Measurements from ENCODE around the gene SORCS3.

SORCS3 gene

DNA sequence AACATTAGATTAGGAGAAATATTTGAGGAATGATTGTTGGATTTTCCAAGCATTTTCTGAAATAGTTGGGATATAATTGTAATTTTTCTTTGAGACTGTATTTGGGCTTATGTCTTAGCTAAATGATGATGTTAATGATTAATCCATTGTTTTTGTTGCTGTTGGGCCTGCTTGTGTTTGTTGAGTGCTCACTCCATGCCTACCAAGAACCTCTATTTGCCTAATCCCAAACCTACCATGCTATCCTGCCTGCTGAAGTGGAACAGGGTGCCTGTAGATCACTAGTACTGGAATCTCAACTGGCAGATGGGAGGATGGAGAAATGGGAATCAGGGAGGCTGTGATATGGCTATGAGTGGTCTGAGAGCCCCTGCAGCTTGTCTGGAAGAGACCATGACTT, 565.5 kb downstream of the SORCS3 start:
- Histone ChIP-seq H3K4me1 (ENCODE audit: control insufficient read depth, insufficient read depth, low read length) (no peaks in the 10 kb centered on the region), H3K4me2 (ENCODE audit: low read length) (no peak overlapping the region), H3K9me3 (replicated peaks; ENCODE audit: low read length) (peaks cover under 1% of the 10 kb centered on the region), H3K4me3 (ENCODE audit: low read length) (no peak overlapping the region), H3K9ac (ENCODE audit: low read depth, low read length) (no peak overlapping the region), H3K36me3 (ENCODE audit: insufficient read depth, low read length) (no peaks in the 10 kb centered on the region), H3K27me3 (ENCODE audit: control insufficient read depth, insufficient read depth, low read length) (no peaks in the 10 kb centered on the region)

DNA sequence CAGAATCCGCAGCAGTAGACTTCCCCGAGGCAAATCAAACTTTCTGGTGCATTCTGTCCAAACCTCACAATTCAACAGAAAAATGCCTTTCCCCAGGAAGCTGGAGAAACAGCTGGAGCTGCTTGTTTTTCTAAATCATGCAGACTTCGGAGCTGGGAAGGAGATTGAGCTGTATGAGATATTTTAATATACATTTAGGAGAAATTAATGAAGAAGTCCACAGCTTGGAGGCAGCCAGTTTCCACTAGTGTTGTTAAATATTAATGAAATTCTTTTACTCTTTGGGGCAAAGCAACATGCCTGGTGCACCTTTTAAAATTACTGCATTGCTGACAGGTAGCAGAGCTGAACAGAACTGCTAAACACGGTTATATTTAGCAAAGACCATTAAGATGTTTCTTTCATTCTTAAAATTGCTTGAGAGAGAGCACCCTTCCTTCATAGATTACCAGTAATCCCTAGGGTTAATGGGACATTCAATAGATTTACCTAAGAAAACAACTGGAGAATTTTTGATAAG, 566.4 kb downstream of the SORCS3 start:
- Histone ChIP-seq H3K9me3 (replicated peaks; ENCODE audit: low read length) (no peaks in the 10 kb centered on the region), H3K36me3 (ENCODE audit: insufficient read depth, low read length) (no peaks in the 10 kb centered on the region), H3K9ac (ENCODE audit: low read depth, low read length) (no peak overlapping the region), H3K27me3 (ENCODE audit: control insufficient read depth, insufficient read depth, low read length) (no peaks in the 10 kb centered on the region), H3K4me1 (ENCODE audit: control insufficient read depth, insufficient read depth, low read length) (no peaks in the 10 kb centered on the region), H3K4me3 (ENCODE audit: low read length) (no peak overlapping the region), H3K4me2 (ENCODE audit: low read length) (no peak overlapping the region)

DNA sequence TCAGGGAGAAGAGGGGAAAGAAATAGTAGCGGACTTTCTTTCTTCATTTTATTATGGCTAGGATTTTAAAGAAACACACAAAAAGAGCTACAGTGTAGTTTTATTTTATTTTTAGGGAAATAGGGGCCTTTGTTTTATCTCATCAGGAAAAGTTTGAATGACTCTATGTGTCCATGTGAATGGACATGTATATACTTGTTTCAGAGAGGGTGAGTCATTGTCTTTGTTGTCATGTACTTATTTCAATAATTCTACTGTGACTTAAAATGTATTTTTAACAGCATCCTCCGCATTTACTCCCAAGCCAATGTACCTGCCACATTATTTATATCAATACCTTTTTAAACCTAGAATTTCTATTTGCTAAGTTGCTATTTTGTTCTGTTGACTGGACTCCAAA, 569.5 kb downstream of the SORCS3 start:
- Histone ChIP-seq H3K9ac (ENCODE audit: low read depth, low read length) (no peak overlapping the region), H3K9me3 (replicated peaks; ENCODE audit: low read length) (no peaks in the 10 kb centered on the region), H3K36me3 (ENCODE audit: insufficient read depth, low read length) (no peaks in the 10 kb centered on the region), H3K27me3 (ENCODE audit: control insufficient read depth, insufficient read depth, low read length) (no peaks in the 10 kb centered on the region), H3K4me2 (ENCODE audit: low read length) (no peak overlapping the region), H3K4me1 (ENCODE audit: control insufficient read depth, insufficient read depth, low read length) (no peaks in the 10 kb centered on the region), H3K4me3 (ENCODE audit: low read length) (no peak overlapping the region)

DNA sequence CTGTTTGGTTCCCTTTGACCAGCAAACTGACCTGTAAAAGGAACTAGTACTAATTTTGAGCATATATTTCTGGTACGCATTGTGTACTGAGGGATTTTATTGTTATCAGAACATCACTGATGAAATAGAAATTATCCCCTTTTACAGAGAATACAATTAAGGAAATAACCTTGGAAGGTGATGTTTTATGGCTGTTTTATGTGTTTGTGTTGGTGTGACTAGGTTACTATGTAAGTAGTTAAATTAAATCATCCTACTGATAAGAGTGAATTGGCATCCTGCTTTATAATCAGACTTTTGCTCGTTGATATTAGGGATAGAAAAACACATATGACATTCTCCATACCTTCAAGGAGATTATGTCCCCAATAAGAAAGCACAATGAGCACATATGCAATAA, 596.6 kb downstream of the SORCS3 start:
- Histone ChIP-seq H3K9ac (ENCODE audit: low read depth, low read length) (no peak overlapping the region), H3K27me3 (ENCODE audit: control insufficient read depth, insufficient read depth, low read length) (no peaks in the 10 kb centered on the region), H3K4me2 (ENCODE audit: low read length) (no peak overlapping the region), H3K4me1 (ENCODE audit: control insufficient read depth, insufficient read depth, low read length) (no peaks in the 10 kb centered on the region), H3K9me3 (replicated peaks; ENCODE audit: low read length) (peaks cover 3% of the 10 kb centered on the region), H3K36me3 (ENCODE audit: insufficient read depth, low read length) (no peaks in the 10 kb centered on the region), H3K4me3 (ENCODE audit: low read length) (no peak overlapping the region)

DNA sequence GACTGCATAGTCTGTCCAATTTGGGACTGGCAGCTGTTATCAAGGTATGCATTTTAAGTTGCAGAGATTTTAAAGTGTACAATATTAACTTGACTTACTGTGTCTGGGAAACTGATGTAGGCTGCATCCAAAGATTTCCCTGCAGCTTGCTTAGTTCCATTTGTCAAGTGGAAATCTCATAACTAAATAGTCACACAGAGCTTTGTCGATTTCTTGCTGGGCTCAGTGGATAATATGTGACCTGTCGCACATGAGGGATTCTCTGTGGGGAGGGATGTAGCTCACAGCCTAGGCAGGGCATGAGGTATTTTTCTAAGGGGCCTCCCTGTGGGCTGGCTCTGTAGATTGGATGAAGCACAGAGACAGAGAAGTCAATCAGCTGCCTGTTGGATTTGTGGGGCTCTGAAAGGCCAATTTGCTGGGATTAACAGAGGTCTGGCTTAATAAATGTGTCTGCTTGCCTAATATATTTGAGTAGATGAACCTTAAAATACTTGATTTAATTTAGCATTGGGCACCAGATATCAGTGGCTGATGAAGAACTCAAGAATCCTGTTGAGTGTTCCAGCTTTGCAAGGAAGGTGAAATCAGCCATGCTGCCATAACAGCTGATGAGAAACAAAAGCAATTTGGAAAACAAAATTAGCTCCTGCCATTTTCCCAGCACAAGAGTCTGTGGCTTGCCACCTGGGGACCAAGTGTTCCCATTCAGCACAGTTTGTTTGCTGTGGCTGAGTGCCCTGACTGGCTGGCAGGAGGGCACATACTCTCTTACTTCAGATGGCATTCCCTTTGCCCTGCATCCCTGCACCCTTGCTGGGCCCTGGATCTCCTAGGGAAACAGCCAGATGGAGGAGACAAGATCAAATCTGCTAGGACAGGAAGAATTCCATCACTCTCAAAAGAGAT, 598.5 kb downstream of the SORCS3 start:
- no peaks in the 10 kb centered on the region for H3K4me1 ChIP-seq (ENCODE audit: control insufficient read depth, insufficient read depth, low read length)

DNA sequence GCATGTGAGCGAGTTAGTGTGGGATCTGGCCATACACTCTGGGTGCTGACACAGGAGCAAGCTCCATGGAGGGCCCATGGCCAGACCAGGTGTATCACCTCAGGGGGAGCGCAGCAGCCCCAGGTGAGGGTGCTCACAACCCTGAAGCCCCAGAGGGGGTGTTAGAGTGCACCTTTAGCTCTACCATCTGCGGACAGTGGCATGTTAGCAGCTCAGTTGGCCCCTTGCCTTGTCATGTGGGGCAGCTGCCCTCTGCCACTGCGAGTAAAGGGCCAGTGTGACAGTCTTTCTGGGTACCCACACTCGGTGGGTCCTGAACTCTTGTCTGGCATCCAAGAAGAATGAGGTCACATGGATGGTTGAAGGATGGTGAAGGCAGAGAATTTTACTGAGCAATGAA, 600.2 kb downstream of the SORCS3 start:
- H3K4me2 ChIP-seq (ENCODE audit: low read length) = no peak overlapping the region
- H3K9me3 ChIP-seq (replicated peaks; ENCODE audit: low read length) = peaks cover 3% of the 10 kb centered on the region
- H3K9ac ChIP-seq (ENCODE audit: low read depth, low read length) = no peak overlapping the region
- H3K4me1 ChIP-seq (ENCODE audit: control insufficient read depth, insufficient read depth, low read length) = no peaks in the 10 kb centered on the region
- H3K36me3 ChIP-seq (ENCODE audit: insufficient read depth, low read length) = no peaks in the 10 kb centered on the region
- H3K4me3 ChIP-seq (ENCODE audit: low read length) = no peak overlapping the region
- no peaks in the 10 kb centered on the region for H3K27me3 ChIP-seq (ENCODE audit: control insufficient read depth, insufficient read depth, low read length)

More for the DNA sequence above, 598.5 kb downstream of the SORCS3 start:
- Histone ChIP-seq H3K9me3 (replicated peaks; ENCODE audit: low read length) (peaks cover 3% of the 10 kb centered on the region), H3K4me2 (ENCODE audit: low read length) (no peak overlapping the region), H3K9ac (ENCODE audit: low read depth, low read length) (no peak overlapping the region), H3K27me3 (ENCODE audit: control insufficient read depth, insufficient read depth, low read length) (no peaks in the 10 kb centered on the region), H3K36me3 (ENCODE audit: insufficient read depth, low read length) (no peaks in the 10 kb centered on the region), H3K4me3 (ENCODE audit: low read length) (no peak overlapping the region)

DNA sequence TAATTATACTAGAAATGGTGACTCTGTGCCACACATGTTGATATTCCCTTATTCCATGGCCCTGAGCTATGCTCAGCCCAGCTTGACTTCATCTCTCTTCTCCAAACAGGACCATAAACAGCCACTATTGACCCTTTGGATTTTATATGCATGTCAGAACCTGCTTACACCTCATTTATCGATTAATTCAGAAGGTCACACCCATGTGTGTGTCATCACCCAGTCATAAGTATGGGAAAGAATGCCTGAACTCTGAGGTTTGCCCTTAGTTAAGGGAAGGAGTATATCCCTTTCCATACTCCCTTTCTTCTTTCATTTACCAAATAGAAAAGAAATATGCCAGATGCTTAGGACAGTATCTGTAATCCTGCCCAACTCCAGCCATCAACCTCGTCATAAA, 602.3 kb downstream of the SORCS3 start:
- H3K27me3 ChIP-seq (ENCODE audit: control insufficient read depth, insufficient read depth, low read length) = no peaks in the 10 kb centered on the region
- no peaks in the 10 kb centered on the region for H3K36me3 ChIP-seq (ENCODE audit: insufficient read depth, low read length)
- H3K9me3 ChIP-seq (replicated peaks; ENCODE audit: low read length) = peaks cover 3% of the 10 kb centered on the region
- H3K4me1 ChIP-seq (ENCODE audit: control insufficient read depth, insufficient read depth, low read length) = no peaks in the 10 kb centered on the region
- no peak overlapping the region for H3K9ac ChIP-seq (ENCODE audit: low read depth, low read length)
- H3K4me2 ChIP-seq (ENCODE audit: low read length) = no peak overlapping the region
- H3K4me3 ChIP-seq (ENCODE audit: low read length) = no peak overlapping the region

DNA sequence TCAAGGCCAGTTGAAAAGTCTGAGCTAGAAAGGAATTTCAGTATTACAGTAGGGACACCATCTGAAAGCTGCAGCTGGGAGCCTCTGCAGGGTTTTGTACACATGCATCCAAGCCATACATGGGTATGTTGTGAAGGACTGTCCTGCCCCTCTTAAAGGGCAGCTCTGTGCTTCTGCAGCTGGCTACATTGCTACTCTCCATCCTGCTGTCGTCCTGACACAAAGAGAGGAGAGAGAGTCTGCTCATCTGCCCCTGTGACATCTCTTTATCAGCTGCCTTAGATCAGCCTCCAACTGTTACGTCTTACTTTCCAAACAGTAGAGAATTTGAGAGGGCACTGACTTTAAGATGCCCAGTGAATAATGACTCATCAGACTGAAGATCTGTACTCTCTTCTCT, 602.7 kb downstream of the SORCS3 start:
- no peaks in the 10 kb centered on the region for H3K4me1 ChIP-seq (ENCODE audit: control insufficient read depth, insufficient read depth, low read length)
- no peak overlapping the region for H3K9ac ChIP-seq (ENCODE audit: low read depth, low read length)
- no peaks in the 10 kb centered on the region for H3K27me3 ChIP-seq (ENCODE audit: control insufficient read depth, insufficient read depth, low read length)
- H3K4me2 ChIP-seq (ENCODE audit: low read length) = no peak overlapping the region
- H3K9me3 ChIP-seq (replicated peaks; ENCODE audit: low read length) = peaks cover 3% of the 10 kb centered on the region
- H3K4me3 ChIP-seq (ENCODE audit: low read length) = no peak overlapping the region
- H3K36me3 ChIP-seq (ENCODE audit: insufficient read depth, low read length) = no peaks in the 10 kb centered on the region

DNA sequence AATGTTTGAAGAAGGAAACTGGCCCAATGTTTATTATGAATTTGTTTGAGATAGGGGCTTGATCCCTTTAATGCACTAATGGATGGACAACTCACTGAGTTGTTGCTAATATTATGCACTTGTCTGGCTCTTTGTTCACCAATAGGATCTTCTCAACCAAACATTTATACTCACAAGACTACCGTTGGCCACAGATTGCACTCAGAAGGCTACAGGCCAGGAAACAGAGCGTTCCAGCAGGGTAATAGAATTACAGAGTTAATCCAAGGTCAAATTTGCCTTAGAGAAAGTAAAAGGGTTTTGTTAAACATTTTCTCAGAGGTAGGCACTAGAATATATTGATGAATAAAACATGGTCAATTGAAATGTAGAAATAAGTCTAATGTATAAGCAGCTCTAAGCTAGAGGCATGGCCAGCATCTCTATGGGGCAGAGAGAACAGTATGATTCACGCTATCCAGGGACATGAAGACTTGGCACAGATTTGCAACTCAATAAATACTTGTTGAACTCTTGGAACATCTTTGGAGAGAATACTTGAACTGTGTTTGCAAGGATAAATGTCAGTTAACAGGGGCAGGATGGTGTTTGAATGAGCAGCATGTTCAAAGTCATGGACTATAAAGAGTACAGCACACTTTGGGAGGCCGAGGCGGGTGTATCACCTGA, 606.9 kb downstream of the SORCS3 start:
- Histone ChIP-seq H3K9ac (ENCODE audit: low read depth, low read length) (no peak overlapping the region), H3K36me3 (ENCODE audit: insufficient read depth, low read length) (no peaks in the 10 kb centered on the region), H3K9me3 (replicated peaks; ENCODE audit: low read length) (no peaks in the 10 kb centered on the region), H3K4me1 (ENCODE audit: control insufficient read depth, insufficient read depth, low read length) (no peaks in the 10 kb centered on the region), H3K4me2 (ENCODE audit: low read length) (no peak overlapping the region), H3K4me3 (ENCODE audit: low read length) (no peak overlapping the region), H3K27me3 (ENCODE audit: control insufficient read depth, insufficient read depth, low read length) (no peaks in the 10 kb centered on the region)

DNA sequence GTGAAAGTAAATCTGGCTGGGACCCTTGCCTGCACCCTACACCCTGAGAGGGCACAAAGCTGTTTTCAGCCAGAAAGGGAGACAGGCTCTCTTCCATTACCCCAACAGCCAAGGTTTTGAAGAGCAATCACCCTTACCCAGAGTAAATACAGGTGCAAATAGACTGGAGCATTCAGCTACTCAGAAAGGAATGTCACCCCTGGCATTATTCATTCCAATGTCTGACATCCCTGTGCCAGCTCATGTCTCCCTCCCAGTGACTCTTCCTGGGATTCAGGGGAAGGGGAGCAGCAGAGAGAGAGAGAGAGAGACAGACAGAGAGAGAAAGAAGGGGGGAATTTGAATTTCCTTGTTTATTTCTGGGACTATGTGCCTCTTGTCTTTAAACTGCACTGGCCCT, 611.8 kb downstream of the SORCS3 start:
- Histone ChIP-seq H3K4me2 (ENCODE audit: low read length) (no peak overlapping the region), H3K9me3 (replicated peaks; ENCODE audit: low read length) (peaks cover 2% of the 10 kb centered on the region), H3K36me3 (ENCODE audit: insufficient read depth, low read length) (no peaks in the 10 kb centered on the region), H3K4me1 (ENCODE audit: control insufficient read depth, insufficient read depth, low read length) (no peaks in the 10 kb centered on the region), H3K27me3 (ENCODE audit: control insufficient read depth, insufficient read depth, low read length) (no peaks in the 10 kb centered on the region), H3K4me3 (ENCODE audit: low read length) (no peak overlapping the region), H3K9ac (ENCODE audit: low read depth, low read length) (no peak overlapping the region)

DNA sequence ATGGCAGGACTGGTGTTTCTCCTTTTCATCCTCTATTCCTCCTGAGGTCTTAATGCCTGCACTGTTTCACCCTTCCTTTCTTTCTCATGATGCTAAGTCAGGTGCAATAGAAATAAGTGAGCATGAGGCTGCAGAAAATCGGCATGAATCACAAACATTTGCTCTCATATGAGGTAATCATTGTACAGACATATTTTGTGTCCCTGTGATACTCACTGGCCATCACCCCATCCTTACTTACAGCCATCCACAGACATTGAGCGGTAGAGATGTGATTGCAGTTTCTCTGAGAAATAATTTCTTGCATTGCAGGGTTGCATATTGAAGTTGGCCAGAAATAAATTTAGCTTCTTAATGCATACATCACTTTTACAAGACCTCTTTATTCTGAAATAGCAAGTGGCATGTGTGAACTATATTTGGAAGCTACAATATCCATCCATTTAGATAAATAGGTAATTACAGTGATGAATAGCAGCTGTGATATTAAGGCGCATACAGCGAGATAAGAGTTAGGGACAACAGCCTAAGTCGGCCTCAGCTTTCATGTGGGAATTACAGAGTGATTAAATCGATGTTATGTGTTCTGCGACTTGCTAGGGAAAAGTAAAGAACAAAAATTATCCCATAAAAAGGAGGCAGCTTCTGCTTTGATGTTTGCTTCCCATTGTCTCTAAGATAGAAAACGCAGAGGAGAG, 612.6 kb downstream of the SORCS3 start:
- Histone ChIP-seq H3K4me3 (ENCODE audit: low read length) (no peak overlapping the region), H3K4me1 (ENCODE audit: control insufficient read depth, insufficient read depth, low read length) (no peaks in the 10 kb centered on the region), H3K27me3 (ENCODE audit: control insufficient read depth, insufficient read depth, low read length) (no peaks in the 10 kb centered on the region), H3K4me2 (ENCODE audit: low read length) (no peak overlapping the region), H3K9me3 (replicated peaks; ENCODE audit: low read length) (peaks cover 2% of the 10 kb centered on the region), H3K9ac (ENCODE audit: low read depth, low read length) (no peak overlapping the region), H3K36me3 (ENCODE audit: insufficient read depth, low read length) (no peaks in the 10 kb centered on the region)

All from skeletal muscle satellite cell (primary cell).